Measurements from ENCODE around the gene VIL1.

Gene VIL1

GRCh38 chr2:218471982-218472381 lies 53.1 kb downstream of the VIL1 start:
- no peak for DNase-seq (ENCODE audit: low read depth)
- H3K4me3 ChIP-seq (ENCODE audit: low read depth, low read length), result no peak overlapping the region
- TF ChIP-seq, protein P1, sequence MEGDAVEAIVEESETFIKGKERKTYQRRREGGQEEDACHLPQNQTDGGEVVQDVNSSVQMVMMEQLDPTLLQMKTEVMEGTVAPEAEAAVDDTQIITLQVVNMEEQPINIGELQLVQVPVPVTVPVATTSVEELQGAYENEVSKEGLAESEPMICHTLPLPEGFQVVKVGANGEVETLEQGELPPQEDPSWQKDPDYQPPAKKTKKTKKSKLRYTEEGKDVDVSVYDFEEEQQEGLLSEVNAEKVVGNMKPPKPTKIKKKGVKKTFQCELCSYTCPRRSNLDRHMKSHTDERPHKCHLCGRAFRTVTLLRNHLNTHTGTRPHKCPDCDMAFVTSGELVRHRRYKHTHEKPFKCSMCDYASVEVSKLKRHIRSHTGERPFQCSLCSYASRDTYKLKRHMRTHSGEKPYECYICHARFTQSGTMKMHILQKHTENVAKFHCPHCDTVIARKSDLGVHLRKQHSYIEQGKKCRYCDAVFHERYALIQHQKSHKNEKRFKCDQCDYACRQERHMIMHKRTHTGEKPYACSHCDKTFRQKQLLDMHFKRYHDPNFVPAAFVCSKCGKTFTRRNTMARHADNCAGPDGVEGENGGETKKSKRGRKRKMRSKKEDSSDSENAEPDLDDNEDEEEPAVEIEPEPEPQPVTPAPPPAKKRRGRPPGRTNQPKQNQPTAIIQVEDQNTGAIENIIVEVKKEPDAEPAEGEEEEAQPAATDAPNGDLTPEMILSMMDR (IDR thresholded peaks at IDR 0.05; ENCODE audit: insufficient read depth, low read depth, low read length, missing control alignments), result no peak

DNA sequence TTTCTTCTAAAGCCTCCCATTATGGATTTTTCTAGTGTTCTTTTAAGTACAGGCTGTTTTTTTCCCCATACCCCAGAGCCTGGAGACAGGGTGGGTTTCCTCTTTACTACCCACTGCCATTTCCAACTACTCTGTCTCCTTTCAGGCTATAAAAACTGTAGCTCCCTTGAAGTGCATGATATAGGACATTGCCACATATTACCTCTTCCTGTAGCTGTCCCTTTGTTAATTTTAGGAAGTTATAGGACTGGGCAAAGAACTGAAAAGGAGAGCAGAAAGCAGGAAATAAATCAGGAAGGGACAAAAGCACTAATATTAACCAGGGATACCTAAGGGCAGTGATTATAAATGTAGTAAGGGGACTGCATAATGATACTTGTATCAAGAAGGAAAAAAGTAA lies 54.1 kb downstream of the VIL1 start:
- no peak overlapping the region for H3K4me3 ChIP-seq (ENCODE audit: low read depth, low read length)
- TF ChIP-seq, protein P1 (IDR thresholded peaks at IDR 0.05; ENCODE audit: insufficient read depth, low read depth, low read length, missing control alignments), result no peak
- no peak for DNase-seq (ENCODE audit: low read depth)

- DNase-seq (ENCODE audit: low read depth), result no peak
- no peak overlapping the region for H3K4me3 ChIP-seq (ENCODE audit: low read depth, low read length)
- TF ChIP-seq, protein P1 (IDR thresholded peaks at IDR 0.05; ENCODE audit: insufficient read depth, low read depth, low read length, missing control alignments), result no peak
These were observed 55.6 kb downstream of the VIL1 start for GRCh38 chr2:218474527-218474926.

- H3K4me3 ChIP-seq (ENCODE audit: low read depth, low read length), result no peak overlapping the region
- TF ChIP-seq, protein P1 (IDR thresholded peaks at IDR 0.05; ENCODE audit: insufficient read depth, low read depth, low read length, missing control alignments), result no peak
- no peak for DNase-seq (ENCODE audit: low read depth)
These were observed 57.8 kb downstream of the VIL1 start for GRCh38 chr2:218476676-218477075.

DNA sequence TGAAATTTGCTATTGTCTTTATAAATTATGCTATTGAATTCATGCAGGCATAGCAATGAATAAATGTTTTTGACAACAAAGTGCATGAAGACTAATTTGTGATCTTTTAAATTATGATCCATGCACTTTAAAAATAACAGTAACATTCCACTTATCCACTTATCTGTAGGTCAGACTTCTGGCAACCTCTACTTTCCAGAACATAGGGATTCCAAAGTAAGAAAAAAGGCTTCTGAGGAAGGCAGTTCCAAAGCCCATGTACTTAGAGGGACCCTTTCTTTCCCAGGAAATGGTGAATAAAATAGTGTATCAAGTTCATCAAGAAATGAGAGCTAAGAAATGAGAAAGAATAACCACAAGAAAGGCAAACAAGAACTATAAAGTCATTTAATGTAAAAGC lies 58.3 kb downstream of the VIL1 start:
- TF ChIP-seq, protein P1 (IDR thresholded peaks at IDR 0.05; ENCODE audit: insufficient read depth, low read depth, low read length, missing control alignments), result no peak
- no peak for DNase-seq (ENCODE audit: low read depth)
- no peak overlapping the region for H3K4me3 ChIP-seq (ENCODE audit: low read depth, low read length)

GRCh38 chr2:218478544-218478943 lies 59.6 kb downstream of the VIL1 start:
- TF ChIP-seq, protein P1 (IDR thresholded peaks at IDR 0.05; ENCODE audit: insufficient read depth, low read depth, low read length, missing control alignments), result no peak
- DNase-seq (ENCODE audit: low read depth), result no peak
- no peak overlapping the region for H3K4me3 ChIP-seq (ENCODE audit: low read depth, low read length)

GRCh38 chr2:218479595-218479994 lies 60.7 kb downstream of the VIL1 start:
- TF ChIP-seq, protein P1 (IDR thresholded peaks at IDR 0.05; ENCODE audit: insufficient read depth, low read depth, low read length, missing control alignments), result no peak
- H3K4me3 ChIP-seq (ENCODE audit: low read depth, low read length), result no peak overlapping the region
- DNase-seq (ENCODE audit: low read depth), result no peak

Measured in GM12865 (cell line).